OCI-LY7 (cell line): ENCODE measurements around the gene ACADVL.

Experiments used
- EZH2phosphoT487 ChIP-seq: fragments of 200-600 bp; sonication (generic); IDR thresholded peaks from 2 replicates; pipeline ENCODE4 v1.6.1; 2018; ENCODE audit warnings: low read depth, borderline replicate concordance, mild to moderate bottlenecking, mixed run types, antibody characterized with exemption, low read length, moderate library complexity, mixed read lengths
- TF ChIP-seq, protein P1 (sequence below): fragments of 200-600 bp; sonication (generic); conservative IDR thresholded peaks from 2 replicates; pipeline ENCODE4 v1.5.1; 2014; ENCODE audit warnings: mild to moderate bottlenecking, antibody characterized with exemption, low read length, moderate library complexity, mixed read lengths

DNA sequence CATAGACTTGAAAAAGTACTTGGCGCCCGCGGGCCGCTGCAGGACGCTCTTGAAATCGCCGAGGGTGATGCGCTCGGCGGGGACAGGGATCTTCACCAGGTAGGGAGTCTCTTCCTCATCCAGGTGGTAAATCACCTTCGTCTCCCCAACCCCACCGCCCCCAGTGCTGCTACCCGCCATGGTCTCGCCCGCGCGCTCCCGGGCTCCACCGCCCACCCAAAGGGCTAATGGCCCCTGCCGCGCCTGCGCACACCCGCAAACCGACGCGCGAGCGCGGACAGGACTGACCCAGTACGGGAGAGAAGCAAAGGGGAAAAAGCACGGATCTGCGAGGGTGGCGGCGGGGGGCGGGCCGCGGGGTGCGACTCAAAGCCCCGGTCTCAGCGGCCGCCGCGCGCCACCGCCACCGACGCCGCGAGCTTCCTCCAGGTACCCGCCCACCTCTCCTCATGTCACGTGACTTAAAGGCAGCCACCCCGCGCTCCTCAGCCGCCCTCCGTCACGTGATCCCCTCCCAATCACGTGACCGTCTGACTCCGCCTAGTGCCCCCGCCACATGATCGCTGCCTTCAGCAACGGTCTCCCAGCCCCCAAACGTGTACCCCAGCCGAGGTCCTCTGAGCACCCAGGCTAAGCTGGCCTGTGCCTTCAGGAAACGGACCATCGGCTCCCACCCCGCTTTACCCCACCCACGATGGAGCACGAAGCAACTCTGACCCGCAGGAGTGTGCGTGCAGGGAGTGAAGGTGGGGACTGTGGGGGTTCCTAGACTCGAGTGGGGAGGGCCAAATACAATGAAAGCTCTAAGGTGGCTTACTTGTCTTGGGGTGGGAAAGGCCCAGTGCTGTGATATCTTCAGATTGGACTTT lies 14.6 kb downstream of the ACADVL start, which contains the start of gene DVL2:
- TF ChIP-seq, protein P1, sequence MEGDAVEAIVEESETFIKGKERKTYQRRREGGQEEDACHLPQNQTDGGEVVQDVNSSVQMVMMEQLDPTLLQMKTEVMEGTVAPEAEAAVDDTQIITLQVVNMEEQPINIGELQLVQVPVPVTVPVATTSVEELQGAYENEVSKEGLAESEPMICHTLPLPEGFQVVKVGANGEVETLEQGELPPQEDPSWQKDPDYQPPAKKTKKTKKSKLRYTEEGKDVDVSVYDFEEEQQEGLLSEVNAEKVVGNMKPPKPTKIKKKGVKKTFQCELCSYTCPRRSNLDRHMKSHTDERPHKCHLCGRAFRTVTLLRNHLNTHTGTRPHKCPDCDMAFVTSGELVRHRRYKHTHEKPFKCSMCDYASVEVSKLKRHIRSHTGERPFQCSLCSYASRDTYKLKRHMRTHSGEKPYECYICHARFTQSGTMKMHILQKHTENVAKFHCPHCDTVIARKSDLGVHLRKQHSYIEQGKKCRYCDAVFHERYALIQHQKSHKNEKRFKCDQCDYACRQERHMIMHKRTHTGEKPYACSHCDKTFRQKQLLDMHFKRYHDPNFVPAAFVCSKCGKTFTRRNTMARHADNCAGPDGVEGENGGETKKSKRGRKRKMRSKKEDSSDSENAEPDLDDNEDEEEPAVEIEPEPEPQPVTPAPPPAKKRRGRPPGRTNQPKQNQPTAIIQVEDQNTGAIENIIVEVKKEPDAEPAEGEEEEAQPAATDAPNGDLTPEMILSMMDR, result no peak
- TF ChIP-seq EZH2phosphoT487, result no peak
